CD4-positive, alpha-beta T cell treated with Interleukin-4 for 1 hour (primary cell): Measurements from ENCODE around the gene KCNMB2.

Experiments used
- DNase-seq, 2 donors: peaks; one replicate each; pipeline ENCODE4 v3.0.0-alpha.2; 2020 to 2022

The KCNMB2 gene

DNA sequence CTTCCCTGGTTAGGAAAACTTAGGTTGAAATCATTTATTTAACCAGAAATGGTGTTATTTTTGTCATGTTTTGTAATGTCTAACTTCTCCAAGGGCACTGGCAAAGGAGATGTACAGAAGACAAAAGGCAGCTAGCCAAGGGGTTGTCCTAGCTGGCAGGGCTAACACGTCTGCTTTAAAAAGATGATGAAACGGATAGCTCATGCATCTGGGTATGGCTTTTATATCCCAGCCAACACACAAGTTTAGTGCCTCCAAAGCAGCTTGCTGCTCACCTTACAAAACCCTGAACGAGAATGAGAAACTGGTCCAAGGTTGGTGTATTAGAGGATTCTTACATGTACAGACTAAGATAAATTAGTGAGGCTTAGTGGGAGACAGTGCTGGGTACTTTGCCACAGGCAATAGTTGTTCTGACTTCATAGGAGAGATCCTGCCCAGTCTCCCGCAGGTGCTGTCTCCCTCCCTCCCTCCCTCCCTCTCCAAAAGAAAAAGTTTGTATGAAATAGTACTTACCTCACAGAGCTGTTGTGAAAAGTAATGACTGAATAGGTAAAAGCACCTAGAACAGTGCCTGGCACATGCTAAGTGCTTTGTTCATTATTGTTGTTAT, 47.8 kb downstream of the KCNMB2 start:
- no peak for DNase-seq

DNA sequence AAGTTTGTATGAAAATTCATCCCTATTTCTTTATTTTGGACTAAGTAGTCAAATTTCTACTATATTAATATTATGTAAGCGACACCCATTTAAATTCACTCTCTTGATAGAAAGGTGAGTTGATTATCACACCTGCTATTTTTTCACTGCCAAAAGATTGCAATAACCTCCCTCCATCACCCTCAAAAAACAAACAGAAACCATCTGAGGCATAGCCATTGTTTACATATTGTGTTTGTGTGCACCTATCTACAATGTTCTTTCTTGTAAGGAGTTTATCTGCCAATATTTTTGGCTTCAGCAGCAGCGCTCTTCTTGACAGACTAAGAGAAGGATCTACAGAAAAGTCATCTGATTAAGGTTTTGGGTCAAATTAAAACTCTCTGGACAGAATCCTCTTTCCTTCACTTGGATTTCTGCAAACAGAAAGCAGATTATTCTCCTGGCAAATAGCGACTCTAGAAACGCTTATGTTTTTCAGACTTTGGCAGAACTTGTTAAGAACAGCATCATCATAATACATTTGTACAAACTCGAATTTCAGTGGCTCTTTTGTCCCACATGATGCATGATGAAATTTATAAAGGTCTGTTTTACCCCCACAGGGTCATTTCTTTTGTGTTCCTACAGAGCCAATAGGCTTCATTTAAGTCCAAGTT, 48.6 kb downstream of the KCNMB2 start:
- DNase-seq: no peak

- no peak for DNase-seq
Observed at GRCh38 chr3:178585454-178585853, 49.2 kb downstream of the KCNMB2 start.

- no peak for DNase-seq
Observed at GRCh38 chr3:178586076-178586475, 49.8 kb downstream of the KCNMB2 start.

GRCh38 chr3:178588628-178589027, 52.4 kb downstream of the KCNMB2 start:
- DNase-seq: no peak

DNA sequence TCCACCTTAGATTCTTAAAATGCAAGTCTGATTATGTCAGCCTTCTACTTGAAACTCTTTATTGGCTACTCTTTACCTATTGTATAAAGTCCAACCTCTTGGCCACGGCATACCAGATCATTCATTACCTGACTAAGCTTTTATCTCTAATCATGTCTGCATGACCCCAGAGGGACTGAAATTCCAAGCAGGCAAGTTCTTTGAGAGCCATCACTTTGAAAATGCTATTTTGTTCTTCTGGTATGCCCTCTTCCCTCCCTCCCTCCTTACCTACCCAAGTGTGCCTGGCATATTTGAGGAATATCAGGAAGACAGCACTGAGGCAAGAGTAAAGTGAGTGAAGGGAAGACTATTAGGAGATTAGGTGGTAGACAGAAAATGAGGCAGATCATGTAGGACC, 57.5 kb downstream of the KCNMB2 start:
- DNase-seq: no peak

DNA sequence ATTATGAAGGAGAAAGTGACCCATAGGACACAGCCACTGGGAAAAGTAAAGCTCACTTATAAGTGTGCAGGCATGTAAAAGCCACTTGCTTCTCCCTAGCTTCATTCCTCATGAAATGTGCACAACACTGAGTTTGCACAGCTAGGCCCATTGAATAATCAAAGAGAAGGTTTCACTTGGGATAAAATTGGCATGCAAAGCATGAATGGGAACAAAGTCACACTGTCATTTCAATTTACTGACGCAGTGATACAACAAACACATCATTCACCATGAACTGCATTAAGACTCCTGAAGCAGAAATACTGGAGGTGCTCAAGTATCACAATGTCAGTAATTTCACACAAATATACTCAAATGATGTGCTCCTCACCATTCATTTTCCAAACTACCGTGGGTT, 61.1 kb downstream of the KCNMB2 start:
- no peak for DNase-seq

- no peak for DNase-seq
Observed at GRCh38 chr3:178602856-178603255, 66.6 kb downstream of the KCNMB2 start.

GRCh38 chr3:178603735-178604134, 67.5 kb downstream of the KCNMB2 start:
- no peak for DNase-seq

- DNase-seq: no peak
Observed at GRCh38 chr3:178618197-178618596, 82.0 kb downstream of the KCNMB2 start.

DNA sequence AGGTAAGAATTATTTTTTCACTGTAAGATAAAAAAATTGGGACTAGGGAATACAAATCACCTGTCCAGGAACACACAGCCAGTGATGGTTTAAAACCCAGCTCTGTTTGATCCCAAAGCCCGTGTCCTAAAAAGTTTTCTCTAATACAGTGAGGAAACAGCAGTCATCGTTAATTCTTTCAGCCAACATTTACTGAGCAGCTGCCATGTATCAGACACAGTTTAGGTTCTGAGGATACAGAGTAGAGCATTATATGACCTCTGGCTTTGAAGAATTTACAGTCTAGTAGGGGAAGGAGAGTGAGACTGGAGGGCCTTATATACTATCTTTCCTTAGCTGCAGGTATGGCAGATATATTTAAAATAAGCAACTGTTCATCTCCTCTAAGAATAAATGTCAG, 82.7 kb downstream of the KCNMB2 start:
- no peak for DNase-seq

GRCh38 chr3:178623666-178624255, 87.5 kb downstream of the KCNMB2 start:
- DNase-seq: no peak

DNA sequence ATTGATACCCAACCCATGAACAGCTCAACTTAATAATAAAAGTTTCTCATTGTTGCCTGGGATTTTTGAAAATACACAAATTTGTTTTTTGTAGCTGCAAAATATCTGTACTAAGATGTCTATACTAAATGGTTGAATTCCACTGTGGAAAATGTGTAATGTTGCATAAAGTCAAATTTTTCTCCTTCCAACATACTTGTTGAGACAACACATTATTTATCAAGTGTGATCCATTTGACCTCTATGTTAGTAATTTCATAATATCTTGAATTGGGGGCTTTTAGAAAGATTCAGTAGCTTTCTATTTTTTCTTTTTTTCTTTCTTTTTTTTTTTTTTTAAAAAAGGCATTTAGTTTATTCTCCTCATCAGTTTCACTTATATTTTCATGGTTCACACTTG, 88.0 kb downstream of the KCNMB2 start:
- no peak for DNase-seq

- DNase-seq: no peak
Observed at GRCh38 chr3:178625053-178625600, 88.9 kb downstream of the KCNMB2 start.

DNA sequence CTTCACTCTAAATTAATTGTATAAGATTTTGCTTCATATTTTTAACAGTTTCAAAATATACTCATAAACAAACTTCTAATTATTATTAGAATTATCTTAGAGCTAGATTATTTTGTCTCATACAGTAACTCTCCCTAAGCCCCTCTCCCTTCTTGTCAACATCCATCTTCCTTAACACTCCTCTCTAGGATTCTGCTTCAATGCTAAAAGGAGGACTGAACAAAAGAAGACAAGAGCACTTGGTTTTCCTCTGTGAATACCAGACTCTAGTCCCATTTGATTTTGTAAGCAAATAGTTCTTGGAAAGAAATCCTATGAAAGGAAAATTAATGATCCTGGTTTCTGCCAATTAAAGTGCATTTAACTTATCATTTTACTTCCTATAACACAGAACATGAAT, 91.8 kb downstream of the KCNMB2 start:
- no peak for DNase-seq

GRCh38 chr3:178629430-178630178, 93.4 kb downstream of the KCNMB2 start:
- DNase-seq: no peak

DNA sequence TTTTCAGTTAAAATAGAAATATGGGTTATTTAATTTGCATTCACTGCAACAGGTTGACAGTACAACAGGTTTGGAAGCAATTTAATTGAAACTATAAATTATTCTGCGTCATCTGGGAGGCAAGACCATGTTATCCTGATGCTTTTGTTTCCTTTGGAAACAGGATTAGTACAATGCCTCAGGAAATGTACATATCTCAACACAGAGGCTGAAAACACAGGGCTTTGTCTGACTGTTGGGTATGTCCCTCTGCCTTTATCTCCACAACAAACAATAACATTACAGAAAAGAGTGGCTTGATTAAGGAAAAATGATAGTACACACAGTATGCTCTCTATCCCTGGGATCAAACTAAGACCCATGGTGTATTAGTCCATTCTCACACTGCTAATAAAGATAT, 95.7 kb downstream of the KCNMB2 start:
- DNase-seq: no peak

DNA sequence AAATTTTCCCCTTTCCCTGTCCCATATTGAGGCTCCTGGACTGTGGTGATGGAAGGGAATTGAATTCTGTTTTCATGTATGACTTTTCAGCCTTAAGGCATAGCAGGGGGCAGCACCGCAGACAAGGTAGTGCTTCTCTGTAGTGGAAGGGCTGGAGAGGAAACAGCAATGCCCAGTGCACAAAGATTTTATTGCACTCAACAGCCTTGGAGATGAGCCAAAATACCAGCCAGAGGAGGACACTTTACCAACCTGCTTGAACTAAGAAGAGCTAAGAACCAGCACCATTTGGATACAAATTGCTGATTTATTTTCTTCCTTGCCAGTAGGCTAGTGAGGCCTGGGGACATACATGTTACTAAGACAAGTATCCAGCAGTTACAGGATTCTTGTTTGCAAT, 98.7 kb downstream of the KCNMB2 start:
- DNase-seq: no peak

DNA sequence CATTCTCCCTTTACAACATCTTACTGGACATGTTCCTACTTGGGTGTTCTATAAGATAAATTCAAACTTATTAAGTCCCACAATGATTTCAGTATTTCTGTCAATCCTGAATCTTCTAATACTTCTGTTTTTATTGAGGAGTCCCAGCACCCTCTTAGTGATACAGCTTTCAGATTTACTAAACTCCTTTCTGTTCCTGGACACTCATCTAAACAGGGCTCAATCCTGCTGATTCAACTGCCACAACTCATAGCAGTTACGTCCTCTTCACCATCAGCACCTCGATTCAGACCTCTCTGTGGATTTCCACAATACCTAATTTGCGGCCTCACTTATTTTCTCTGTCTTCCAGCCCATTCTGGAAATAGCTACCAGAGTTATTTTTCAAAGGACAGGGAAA, 101.6 kb downstream of the KCNMB2 start:
- no peak for DNase-seq

GRCh38 chr3:178645503-178645902, 109.3 kb downstream of the KCNMB2 start:
- DNase-seq: no peak

DNA sequence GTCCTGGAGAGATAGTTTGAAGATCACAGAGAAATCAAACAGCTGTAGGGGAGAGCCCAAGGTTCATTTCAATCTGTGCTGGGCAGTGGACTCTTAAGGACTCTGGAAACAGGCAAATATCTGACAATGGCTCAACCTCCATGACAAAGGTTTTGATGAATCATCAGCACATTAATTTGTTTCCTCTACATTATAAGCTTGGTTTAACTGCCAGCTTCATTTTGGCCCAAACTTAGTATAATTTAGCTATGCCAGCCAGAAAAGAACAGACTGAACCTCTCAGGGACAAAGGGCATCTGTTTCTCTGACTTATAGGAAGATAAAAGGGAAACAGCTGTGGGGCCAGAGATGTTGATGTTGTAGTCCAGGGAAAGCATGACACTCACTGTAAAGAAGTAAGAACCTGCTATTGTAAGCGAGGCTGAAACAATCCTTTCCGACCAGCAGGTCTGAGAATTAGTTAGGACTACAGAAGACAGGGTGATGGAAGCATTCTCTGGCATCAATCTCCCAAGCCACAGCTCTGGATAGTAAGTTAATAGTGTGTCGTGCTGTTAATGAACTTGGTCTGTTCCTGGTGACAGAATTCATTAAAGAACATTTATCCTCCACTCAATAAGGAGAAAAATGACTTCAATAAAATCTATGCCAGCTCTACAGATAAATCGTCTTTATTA, 110.1 kb downstream of the KCNMB2 start:
- DNase-seq: no peak

DNA sequence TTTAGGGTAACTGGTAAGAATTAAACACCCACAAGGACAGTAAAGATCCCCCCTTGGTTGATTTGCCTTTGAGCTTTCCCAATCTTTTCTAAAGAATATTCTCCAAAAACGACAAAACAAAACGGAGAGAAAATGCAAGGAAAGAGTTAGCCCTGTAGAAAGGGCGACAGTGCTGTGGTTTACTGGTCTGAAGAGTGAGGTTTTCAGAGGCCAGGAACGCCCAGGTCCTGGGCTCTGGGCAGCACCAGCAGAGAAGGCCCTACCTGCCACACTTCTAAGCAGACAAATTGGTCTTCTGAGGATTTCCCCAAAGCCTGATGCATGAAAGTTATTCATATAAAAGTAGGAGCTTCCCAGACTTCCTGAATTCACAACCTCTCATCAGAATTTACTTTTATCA, 119.3 kb downstream of the KCNMB2 start:
- DNase-seq: no peak

DNA sequence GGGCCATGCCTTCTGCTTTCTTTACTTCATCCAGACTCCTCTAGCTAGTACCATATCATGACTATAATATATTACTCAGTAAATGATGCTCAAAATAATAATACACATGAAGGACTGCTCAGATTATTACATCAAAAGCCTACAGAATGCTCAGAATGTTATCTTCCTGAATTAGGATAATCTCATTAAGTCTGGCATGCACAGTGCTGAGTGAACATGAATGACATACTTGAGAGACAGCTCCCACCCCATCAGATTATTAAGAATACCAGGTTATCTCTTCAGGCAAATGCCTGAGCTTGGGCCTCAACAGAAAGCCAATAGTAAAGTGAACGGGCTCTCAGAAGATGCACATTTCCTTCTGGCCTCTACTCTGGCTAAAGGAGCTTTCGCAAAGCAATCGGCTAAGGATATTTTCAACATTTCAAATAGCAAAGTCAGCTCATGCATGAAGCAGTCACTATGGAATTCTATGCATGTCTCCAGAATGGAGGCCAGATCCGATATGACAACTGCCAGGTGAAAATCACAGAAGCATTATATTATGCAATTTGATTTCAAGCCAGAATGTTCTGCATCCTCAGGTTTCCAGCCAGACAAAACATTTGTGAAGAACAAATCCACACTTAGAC, 122.6 kb downstream of the KCNMB2 start:
- no peak for DNase-seq
